HG03469 (cell line): ENCODE data around the gene HSD17B2.

Experiments
- ATAC-seq: cut with Tn5 transposase; IDR thresholded peaks from one replicate; pipeline ENCODE4 v1.9.1; 2021; ENCODE audit warnings: mild to moderate bottlenecking, moderate library complexity, moderate number of reproducible peaks; ENCODE audit not compliant: unreplicated experiment

Gene HSD17B2

GRCh38 chr16:82017911-82018568 lies 17.0 kb upstream of the HSD17B2 start:
- ATAC-seq = no peak

DNA sequence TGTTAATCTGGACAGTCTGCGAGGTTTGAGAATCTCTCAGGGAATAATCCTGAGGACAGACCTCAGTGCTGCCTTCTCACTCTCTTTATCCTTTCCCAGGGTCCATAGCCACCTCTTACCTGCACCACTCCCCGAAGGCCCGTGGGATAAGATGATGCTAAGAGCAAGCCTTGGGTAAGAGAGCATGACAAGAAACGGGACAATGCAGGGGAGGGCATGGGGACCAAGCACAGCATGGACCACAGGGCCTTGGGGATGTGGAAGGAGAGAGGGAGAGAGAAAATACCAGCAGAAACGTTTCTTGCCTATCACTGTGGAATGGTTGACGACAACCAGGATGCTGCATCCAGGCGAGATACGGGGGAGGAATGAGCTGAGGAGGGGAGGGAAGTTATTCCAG lies 15.5 kb upstream of the HSD17B2 start:
- ATAC-seq = no peak

- ATAC-seq = no peak
These were observed 15.0 kb upstream of the HSD17B2 start for GRCh38 chr16:82020051-82020450.

DNA sequence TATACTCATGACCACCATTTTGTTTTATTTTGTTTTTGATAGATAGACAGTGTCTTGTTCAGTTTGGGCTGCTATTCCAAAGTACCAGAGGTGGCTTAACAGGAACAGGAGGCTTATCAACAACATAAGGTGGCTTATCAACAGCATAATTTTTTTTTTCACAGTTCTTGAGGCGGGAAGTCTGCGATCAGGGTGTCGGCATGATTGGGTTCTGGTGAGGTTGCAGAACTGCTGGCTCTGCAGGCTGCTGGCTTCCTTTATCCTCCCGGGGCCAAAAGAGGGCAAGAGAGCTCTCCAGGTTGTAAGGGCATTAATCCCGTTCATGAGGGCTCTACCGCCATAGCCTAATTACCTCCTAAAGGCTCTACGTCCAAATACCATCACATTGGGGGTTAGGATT lies 11.8 kb upstream of the HSD17B2 start:
- ATAC-seq = no peak

- no peak for ATAC-seq
These were observed 10.7 kb upstream of the HSD17B2 start for GRCh38 chr16:82024316-82024715.

DNA sequence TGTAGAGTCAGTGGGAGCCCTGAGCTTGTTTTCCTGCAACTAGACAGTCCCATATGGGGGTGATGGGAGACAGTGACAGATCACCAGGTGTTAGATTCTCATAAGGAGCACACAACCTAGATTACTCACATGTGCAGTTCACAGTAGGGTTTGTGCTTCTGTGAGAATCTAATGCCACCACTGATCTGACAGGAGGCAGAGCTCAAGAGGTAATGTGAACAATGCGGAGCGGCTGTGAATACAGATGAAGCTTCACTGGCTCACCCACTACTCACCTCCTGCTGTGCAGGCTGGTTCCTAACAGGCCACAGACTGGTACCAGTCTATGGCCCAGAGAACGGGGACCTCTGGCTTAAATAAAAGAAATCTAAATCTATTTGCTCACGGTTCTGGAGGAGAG lies 10.2 kb upstream of the HSD17B2 start:
- no peak for ATAC-seq

- ATAC-seq = no peak
These were observed 7.4 kb upstream of the HSD17B2 start for GRCh38 chr16:82027629-82028064.

GRCh38 chr16:82031116-82032084 lies 3.7 kb upstream of the HSD17B2 start:
- no peak for ATAC-seq

- ATAC-seq = no peak
These were observed 2.0 kb upstream of the HSD17B2 start for GRCh38 chr16:82033006-82033405.

- no peak for ATAC-seq
These were observed 1.3 kb upstream of the HSD17B2 start for GRCh38 chr16:82033683-82034300.

DNA sequence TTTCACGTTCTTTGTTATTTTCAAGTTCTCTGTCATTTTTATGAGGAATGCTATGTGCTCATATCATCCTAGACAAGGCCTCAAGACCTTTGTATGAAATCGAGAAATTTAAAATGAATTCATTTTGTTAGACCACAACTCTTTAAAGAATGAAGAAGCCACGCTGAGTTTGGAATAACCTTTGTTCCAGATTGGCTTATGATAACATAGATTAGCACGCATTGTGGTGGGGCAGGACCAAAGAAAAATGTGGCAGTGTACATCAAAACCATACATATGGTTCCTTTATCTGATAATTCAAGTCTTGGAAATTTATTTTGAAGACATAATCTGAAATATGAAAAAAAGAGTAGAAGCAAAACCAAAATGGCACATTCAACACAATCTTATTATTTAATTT lies 2.2 kb downstream of the HSD17B2 start:
- ATAC-seq = no peak

- ATAC-seq = no peak
These were observed 2.6 kb downstream of the HSD17B2 start for GRCh38 chr16:82037666-82038065.

GRCh38 chr16:82040296-82040695 lies 5.2 kb downstream of the HSD17B2 start:
- ATAC-seq = no peak

GRCh38 chr16:82041542-82041941 lies 6.5 kb downstream of the HSD17B2 start:
- no peak for ATAC-seq

DNA sequence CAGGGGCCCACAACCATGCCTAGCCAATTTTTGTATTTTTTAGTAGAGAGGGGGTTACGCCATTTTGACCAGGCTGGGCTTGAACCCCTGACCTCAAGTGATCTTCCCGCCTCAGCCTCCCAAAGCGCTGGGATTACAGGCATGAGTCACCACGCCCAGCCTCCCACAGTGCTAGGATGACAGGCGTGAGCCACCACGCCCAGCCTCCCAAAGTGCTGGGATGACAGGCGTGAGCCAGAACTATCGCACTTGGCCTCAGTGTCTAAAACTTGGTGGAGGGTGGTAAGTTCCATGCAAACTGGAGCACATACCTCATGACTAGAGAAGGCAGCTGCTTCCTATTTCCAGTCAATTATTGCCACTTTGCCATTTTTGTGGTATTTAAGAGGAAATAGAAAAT lies 7.1 kb downstream of the HSD17B2 start:
- no peak for ATAC-seq

- no peak for ATAC-seq
These were observed 7.8 kb downstream of the HSD17B2 start for GRCh38 chr16:82042846-82043245.

GRCh38 chr16:82043680-82044584 lies 8.9 kb downstream of the HSD17B2 start:
- ATAC-seq = no peak

DNA sequence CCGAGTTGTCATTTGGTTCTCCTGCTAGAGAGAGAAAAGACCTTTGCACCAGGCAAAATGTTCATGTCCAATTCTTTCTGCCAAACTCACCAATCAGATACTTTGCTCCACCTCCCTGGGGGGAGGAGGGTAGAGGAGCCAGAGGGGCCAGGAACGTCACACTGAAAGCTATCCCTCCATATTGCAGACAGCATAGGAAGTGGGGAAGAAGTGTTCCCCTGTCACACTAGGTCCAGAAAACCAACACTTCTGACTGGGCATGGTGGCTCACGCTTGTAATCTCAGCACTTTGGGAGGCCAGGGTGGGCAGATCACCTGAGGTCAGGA lies 9.5 kb downstream of the HSD17B2 start:
- no peak for ATAC-seq

GRCh38 chr16:82045465-82045864 lies 10.4 kb downstream of the HSD17B2 start:
- ATAC-seq = no peak

DNA sequence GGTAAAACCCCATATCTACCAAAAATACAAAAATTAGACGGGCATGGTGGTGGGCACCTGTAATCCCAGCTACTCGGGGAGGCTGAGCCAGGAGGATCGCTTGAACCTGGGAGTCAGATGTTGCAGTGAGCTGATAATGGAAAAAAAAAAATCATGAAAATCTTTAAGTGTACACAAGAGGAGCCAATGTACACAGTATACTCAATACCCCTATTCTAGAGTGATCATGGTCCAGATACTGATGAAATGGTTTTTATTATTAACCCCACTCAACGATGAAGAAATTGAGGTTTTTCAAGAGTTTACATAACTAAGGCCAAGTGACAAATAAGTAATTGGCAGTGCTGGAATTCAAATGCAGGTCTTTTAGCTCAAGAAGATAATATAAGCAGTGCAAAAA lies 11.5 kb downstream of the HSD17B2 start:
- ATAC-seq = no peak

GRCh38 chr16:82046941-82047340 lies 11.9 kb downstream of the HSD17B2 start:
- ATAC-seq = no peak
